SK-N-MC (cell line): ENCODE measurements around the gene TAS2R40.

Source experiments
- EZH2 ChIP-seq: fragments of 200-600 bp; sonication (generic); IDR thresholded peaks from one replicate; pipeline ENCODE4 v1.6.1; 2017; ENCODE audit warnings: antibody characterized with exemption
- FOXP2 ChIP-seq: optimal IDR thresholded peaks from 2 replicates; pipeline ENCODE3; 2011; ENCODE audit warnings: mild to moderate bottlenecking, moderate library complexity; ENCODE audit not compliant: insufficient read depth; ENCODE audit errors: extremely low read length, control extremely low read depth
- POLR2AphosphoS5 ChIP-seq: IDR thresholded peaks from 2 replicates; pipeline ENCODE4 v1.6.1; 2012; ENCODE audit warnings: mild to moderate bottlenecking, low read depth, low read length, borderline replicate concordance

GRCh38 chr7:143250822-143251221 lies 29.0 kb downstream of the TAS2R40 start:
- TF ChIP-seq POLR2AphosphoS5 (no peak), EZH2 (no peak), FOXP2 (no peak)
